ENCODE measurements around the gene FJX1.

Gene FJX1

GRCh38 chr11:35655856-35656255 is 37.6 kb downstream of the FJX1 start:
- Histone ChIP-seq H3K27me3 (ENCODE audit: control insufficient read depth, low read length) (no peaks in the 10 kb centered on the region), H3K4me2 (ENCODE audit: low read length) (no peak overlapping the region), H3K27ac (ENCODE audit: low read depth, low read length) (no peak overlapping the region), H3K4me3 (ENCODE audit: low read length) (no peak overlapping the region), H3K9me2 (replicated peaks; ENCODE audit: control insufficient read depth, low read length) (no peaks in the 10 kb centered on the region), H3F3A (ENCODE audit: control insufficient read depth, insufficient read depth) (no peaks in the 10 kb centered on the region), H3K9me3 (ENCODE audit: control insufficient read depth, insufficient read depth, low read length) (no peaks in the 10 kb centered on the region), H4K20me1 (ENCODE audit: control insufficient read depth, insufficient read depth, low read depth, low read length) (no peaks in the 10 kb centered on the region), H3K4me1 (ENCODE audit: control insufficient read depth, low read length) (no peaks in the 10 kb centered on the region), H3K79me2 (ENCODE audit: control insufficient read depth, low read length) (no peaks in the 10 kb centered on the region), H3K36me3 (ENCODE audit: control insufficient read depth, low read length) (no peaks in the 10 kb centered on the region)
- TF ChIP-seq CTCF (IDR thresholded peaks at IDR 0.05; ENCODE audit: low read depth, low read length, poor library complexity, severe bottlenecking) (no peak), EZH2phosphoT487 (IDR thresholded peaks at IDR 0.05; ENCODE audit: borderline replicate concordance, low read length) (no peak)

- Histone ChIP-seq H3K79me2 (ENCODE audit: control insufficient read depth, low read length) (peaks cover 3% of the 10 kb centered on the region), H3F3A (ENCODE audit: control insufficient read depth, insufficient read depth) (no peaks in the 10 kb centered on the region), H3K4me1 (ENCODE audit: control insufficient read depth, low read length) (peaks cover 13% of the 10 kb centered on the region), H3K9me2 (replicated peaks; ENCODE audit: control insufficient read depth, low read length) (no peaks in the 10 kb centered on the region), H3K36me3 (ENCODE audit: control insufficient read depth, low read length) (no peaks in the 10 kb centered on the region; the same call in 1 of the 2 replicates), H3K4me2 (ENCODE audit: low read length) (no peak overlapping the region), H4K20me1 (ENCODE audit: control insufficient read depth, insufficient read depth, low read depth, low read length) (no peaks in the 10 kb centered on the region), H3K27me3 (ENCODE audit: control insufficient read depth, low read length) (peaks cover 14% of the 10 kb centered on the region), H3K4me3 (ENCODE audit: low read length) (no peak overlapping the region), H3K27ac (ENCODE audit: low read depth, low read length) (no peak overlapping the region), H3K9me3 (ENCODE audit: control insufficient read depth, insufficient read depth, low read length) (peaks cover 4% of the 10 kb centered on the region)
- no peak for TF ChIP-seq EZH2phosphoT487 (IDR thresholded peaks at IDR 0.05; ENCODE audit: borderline replicate concordance, low read length)
- TF ChIP-seq CTCF (IDR thresholded peaks at IDR 0.05; ENCODE audit: low read depth, low read length, poor library complexity, severe bottlenecking), result no peak
These were observed 40.0 kb downstream of the FJX1 start for GRCh38 chr11:35658020-35658948.

DNA sequence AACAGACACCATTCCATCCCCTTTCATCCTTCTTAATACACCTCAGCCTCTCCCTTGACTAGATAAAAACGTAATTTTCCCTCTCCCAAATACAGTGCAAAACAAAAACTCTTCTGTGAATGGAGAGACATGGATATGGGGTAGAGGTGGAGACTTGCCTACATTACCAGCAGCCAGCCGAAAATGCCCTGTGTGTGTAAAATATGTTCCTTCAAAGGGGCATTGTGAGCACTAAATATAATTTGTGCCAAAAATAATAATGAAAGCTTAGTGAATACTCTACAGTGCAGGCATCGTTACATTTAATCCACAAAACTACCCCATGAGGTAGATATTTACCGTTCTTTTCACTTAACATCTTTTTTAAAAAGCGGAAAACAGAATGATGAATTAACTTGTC is 43.3 kb downstream of the FJX1 start:
- Histone ChIP-seq H3F3A (ENCODE audit: control insufficient read depth, insufficient read depth) (no peaks in the 10 kb centered on the region), H4K20me1 (ENCODE audit: control insufficient read depth, insufficient read depth, low read depth, low read length) (no peaks in the 10 kb centered on the region), H3K27ac (ENCODE audit: low read depth, low read length) (no peak overlapping the region), H3K36me3 (ENCODE audit: control insufficient read depth, low read length) (peaks cover 8% of the 10 kb centered on the region; the same call in 1 of the 2 replicates), H3K27me3 (ENCODE audit: control insufficient read depth, low read length) (peaks cover 14% of the 10 kb centered on the region), H3K4me3 (ENCODE audit: low read length) (peak overlapping the region; percentile 89; the same call in 1 of the 2 replicates), H3K4me1 (ENCODE audit: control insufficient read depth, low read length) (peaks cover 22% of the 10 kb centered on the region), H3K79me2 (ENCODE audit: control insufficient read depth, low read length) (peaks cover 22% of the 10 kb centered on the region), H3K4me2 (ENCODE audit: low read length) (peak overlapping the region; percentile 95), H3K9me3 (ENCODE audit: control insufficient read depth, insufficient read depth, low read length) (peaks cover 23% of the 10 kb centered on the region), H3K9me2 (replicated peaks; ENCODE audit: control insufficient read depth, low read length) (no peaks in the 10 kb centered on the region)
- TF ChIP-seq EZH2phosphoT487 (IDR thresholded peaks at IDR 0.05; ENCODE audit: borderline replicate concordance, low read length), result no peak
- no peak for TF ChIP-seq CTCF (IDR thresholded peaks at IDR 0.05; ENCODE audit: low read depth, low read length, poor library complexity, severe bottlenecking)

Measured in DOHH2 (cell line).